ENCODE results near the gene GP5. TPM values are rescaled to one million over a fixed set of nuclear protein-coding genes. Genes with fewer than 3 reads are reported as not detected.

The GP5 gene
- total RNA-seq, 1 experiment from 2014 or later: not detected

- Histone ChIP-seq H3K23me2 (ENCODE audit: insufficient read length, low read depth, low read length, poor library complexity, severe bottlenecking) (peaks cover 11% of the 10 kb centered on the region), H3K4me1 (ENCODE audit: insufficient read depth, low read length) (peaks cover 2% of the 10 kb centered on the region; the same call in 1 of the 2 replicates), H3K4me2 (ENCODE audit: insufficient read depth, insufficient read length, low read length) (no peak overlapping the region), H3K56ac (ENCODE audit: insufficient read length, low read depth, low read length) (no peak overlapping the region), H4K5ac (ENCODE audit: insufficient read length, low read depth, low read length) (no peak overlapping the region), H3K4ac (ENCODE audit: low read depth, low read length) (no peak overlapping the region), H3T11ph (ENCODE audit: low read length) (no peak overlapping the region), H3K14ac (ENCODE audit: insufficient read depth, low read length) (no peak overlapping the region), H3K9me3 (ENCODE audit: control insufficient read depth, low read depth, low read length) (no peaks in the 10 kb centered on the region), H4K8ac (replicated peaks; ENCODE audit: insufficient read length, low read depth, low read length) (no peak overlapping the region), H2BK12ac (ENCODE audit: insufficient read length, low read depth, low read length) (no peak overlapping the region), H4K91ac (ENCODE audit: insufficient read length, low read depth, low read length) (no peak overlapping the region), H2AK5ac (ENCODE audit: insufficient read length, low read length) (no peak overlapping the region), H3K27me3 (ENCODE audit: insufficient read depth, low read length) (peaks cover 16% of the 10 kb centered on the region; the same call in 1 of the 2 replicates), H3K18ac (ENCODE audit: insufficient read length, low read depth, low read length) (no peak overlapping the region), H2BK20ac (ENCODE audit: low read depth, low read length, poor library complexity, severe bottlenecking) (no peak overlapping the region), H2BK5ac (ENCODE audit: insufficient read length, low read length) (no peak overlapping the region), H2AFZ (ENCODE audit: low read length) (no peak overlapping the region), H3K9ac (ENCODE audit: extremely low read depth, insufficient read length, low read length) (no peak overlapping the region), H4K20me1 (ENCODE audit: control insufficient read depth, insufficient read depth, insufficient read length) (no peaks in the 10 kb centered on the region), H3K23ac (ENCODE audit: insufficient read length, low read depth, low read length) (no peak overlapping the region), H3K79me2 (ENCODE audit: insufficient read depth, low read length) (no peaks in the 10 kb centered on the region), H2BK120ac (ENCODE audit: low read depth, low read length, poor library complexity, severe bottlenecking) (no peak overlapping the region), H2BK15ac (ENCODE audit: low read depth, low read length) (no peak overlapping the region), H3K79me1 (ENCODE audit: insufficient read depth, low read depth, low read length, poor library complexity, severe bottlenecking) (no peaks in the 10 kb centered on the region), H3K27ac (ENCODE audit: insufficient read length, low read depth, low read length) (no peak overlapping the region)
- no CpG with 5 or more reads among the region's 15 CpGs for WGBS (ENCODE audit: extremely low coverage, insufficient read length, low lambda C conversion rate)
- no peak for DNase-seq
- H3K4me1 Mint-ChIP-seq: peaks cover 8 to 25% of the 10 kb centered on the region in 2 experiments
- no peak overlapping the region for H3K4me3 Mint-ChIP-seq
- H3K27ac Mint-ChIP-seq: no peak overlapping the region; a peak in 1 of 7 replicates
- H3K9me3 Mint-ChIP-seq: no peaks in the 10 kb centered on the region; a peak in 1 of 5 replicates
- H3K36me3 Mint-ChIP-seq (ENCODE audit: insufficient read depth in 1 of 3, low read depth in 3 of 3): no peaks in the 10 kb centered on the region; a peak in 1 of 7 replicates
- H3K27me3 Mint-ChIP-seq (ENCODE audit: low read depth): peaks cover 2% of the 10 kb centered on the region; the same call in 1 of the 2 replicates
- TF ChIP-seq, protein P1, sequence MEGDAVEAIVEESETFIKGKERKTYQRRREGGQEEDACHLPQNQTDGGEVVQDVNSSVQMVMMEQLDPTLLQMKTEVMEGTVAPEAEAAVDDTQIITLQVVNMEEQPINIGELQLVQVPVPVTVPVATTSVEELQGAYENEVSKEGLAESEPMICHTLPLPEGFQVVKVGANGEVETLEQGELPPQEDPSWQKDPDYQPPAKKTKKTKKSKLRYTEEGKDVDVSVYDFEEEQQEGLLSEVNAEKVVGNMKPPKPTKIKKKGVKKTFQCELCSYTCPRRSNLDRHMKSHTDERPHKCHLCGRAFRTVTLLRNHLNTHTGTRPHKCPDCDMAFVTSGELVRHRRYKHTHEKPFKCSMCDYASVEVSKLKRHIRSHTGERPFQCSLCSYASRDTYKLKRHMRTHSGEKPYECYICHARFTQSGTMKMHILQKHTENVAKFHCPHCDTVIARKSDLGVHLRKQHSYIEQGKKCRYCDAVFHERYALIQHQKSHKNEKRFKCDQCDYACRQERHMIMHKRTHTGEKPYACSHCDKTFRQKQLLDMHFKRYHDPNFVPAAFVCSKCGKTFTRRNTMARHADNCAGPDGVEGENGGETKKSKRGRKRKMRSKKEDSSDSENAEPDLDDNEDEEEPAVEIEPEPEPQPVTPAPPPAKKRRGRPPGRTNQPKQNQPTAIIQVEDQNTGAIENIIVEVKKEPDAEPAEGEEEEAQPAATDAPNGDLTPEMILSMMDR (conservative IDR thresholded peaks at IDR 0.05): no peak
These were observed 877 bp upstream of the GP5 start for GRCh38 chr3:194399874-194400411.

Data from H9 (cell line).